GM19025 (cell line): Measurements from ENCODE around the gene PLPPR3.
"Not testable (repeated sequence)": the region's sequence is repeated elsewhere in the genome, so short reads cannot be mapped to it uniquely, and the experiment has no call there.

Source experiments
- ATAC-seq: cut with Tn5 transposase; IDR thresholded peaks from one replicate; pipeline ENCODE4 v1.9.1; 2021; ENCODE audit warnings: mild to moderate bottlenecking, low read depth, moderate library complexity; ENCODE audit not compliant: unreplicated experiment

The PLPPR3 gene

DNA sequence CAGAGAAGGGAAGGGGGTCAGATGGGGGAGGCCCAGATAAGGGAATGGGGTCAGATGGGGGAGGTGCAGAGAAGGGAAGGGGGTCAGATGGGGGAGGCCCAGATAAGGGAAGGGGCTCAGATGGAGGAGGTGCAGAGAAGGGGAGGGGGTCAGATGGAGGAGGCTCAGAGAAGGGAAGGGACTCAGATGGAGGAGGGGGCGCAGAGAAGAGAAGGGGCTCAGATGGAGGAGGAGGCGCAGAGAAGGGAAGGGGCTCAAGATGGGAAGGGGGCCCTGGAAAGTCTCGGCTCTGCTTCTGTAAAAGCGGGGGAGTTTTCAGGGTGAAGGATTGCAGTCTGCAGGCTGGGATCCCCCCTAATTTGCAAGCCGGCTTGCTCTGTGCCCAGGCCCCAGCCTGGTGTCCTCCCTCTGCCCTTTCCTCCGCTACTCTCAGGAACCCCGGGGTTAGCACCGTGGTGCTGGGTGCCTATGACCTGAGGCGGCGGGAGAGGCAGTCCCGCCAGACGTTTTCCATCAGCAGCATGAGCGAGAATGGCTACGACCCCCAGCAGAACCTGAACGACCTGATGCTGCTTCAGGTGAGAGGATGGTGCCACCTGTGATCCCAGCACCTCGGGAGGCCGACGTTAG, 7.5 kb upstream of the PLPPR3 start:
- ATAC-seq = no peak

DNA sequence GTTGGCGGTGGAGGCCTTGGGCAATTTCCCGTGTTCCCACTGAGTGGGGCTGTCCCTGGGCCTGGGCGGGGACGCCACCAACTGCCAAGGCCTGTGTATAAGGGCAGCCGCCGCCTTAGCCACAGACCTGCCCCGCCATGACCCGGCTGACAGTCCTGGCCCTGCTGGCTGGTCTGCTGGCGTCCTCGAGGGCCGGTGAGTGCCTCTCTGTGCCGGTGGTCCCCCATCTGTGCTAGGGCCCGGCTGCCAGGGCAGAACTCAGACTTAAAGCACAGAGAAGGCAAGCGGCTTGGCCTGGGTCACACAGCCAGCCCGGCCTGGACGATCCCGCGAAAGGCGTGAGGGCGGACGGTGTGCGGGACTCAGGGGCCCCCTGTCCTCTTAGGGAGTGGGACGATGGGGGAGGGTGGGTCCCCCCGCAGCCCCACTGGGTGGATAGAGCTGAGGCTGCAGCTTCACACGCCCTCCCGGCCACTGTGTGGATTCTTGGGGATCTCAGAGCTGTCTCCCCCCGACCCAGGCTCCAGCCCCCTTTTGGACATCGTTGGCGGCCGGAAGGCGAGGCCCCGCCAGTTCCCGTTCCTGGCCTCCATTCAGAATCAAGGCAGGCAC, 6.1 kb upstream of the PLPPR3 start, which contains the start of gene AZU1:
TSS of gene AZU1 (plus strand) at position 128 of the 612 bp plus-strand sequence. CDS start at position 138, 10 bp downstream.
- ATAC-seq = no peak

DNA sequence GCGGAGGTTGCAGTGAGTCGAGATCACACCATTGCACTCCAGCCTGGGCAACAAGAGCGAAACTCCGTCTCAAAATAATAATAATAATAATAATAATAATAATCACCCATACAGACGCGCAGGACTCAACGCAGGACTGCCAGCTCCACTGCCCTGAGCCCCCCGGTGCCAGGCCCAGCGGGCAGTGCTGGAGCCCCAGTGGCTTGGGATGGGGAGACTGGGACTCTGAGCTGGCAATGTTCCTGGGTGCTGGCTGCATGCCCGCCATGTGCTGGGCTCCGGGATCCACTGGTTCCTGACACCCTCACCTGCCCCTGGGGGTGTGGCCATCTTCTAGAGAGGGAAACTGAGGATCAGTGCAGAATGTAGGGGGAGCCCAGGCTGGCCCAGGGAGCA, 5.6 kb upstream of the PLPPR3 start:
- ATAC-seq = no peak

DNA sequence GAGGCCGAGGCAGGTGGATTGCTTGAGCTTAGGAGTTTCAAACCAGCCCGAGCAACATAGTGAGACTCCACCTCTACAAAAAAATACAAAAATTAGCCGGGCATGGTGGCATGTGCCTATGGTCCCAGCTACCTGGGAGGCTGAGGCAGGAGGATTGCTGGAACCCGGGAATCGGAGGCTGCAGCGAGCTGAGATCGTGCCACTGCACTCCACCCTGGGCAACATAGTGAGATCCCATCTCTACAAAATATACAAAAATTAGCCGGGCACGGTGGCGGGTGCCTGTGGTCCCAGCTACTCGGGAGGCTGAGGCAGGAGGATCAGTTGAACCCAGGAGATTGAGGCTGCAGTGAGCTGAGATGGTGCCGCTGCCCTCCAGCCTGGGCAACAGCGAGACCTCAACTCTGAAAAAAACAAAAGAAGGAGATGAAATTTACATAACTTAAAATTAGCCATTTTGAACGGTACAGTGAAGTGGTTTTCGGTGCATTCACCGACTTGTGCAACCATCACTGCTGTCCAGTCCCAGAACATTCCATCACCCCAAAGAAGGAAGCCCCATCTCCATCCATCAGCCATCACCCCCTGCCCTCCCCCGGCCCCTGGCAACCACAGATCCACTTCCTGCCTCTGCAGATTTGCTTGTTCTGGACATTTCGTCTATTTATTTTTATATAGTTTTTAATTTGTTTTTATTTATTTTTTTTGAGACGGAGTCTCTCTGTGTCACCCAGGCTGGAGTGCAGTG, 4.3 kb upstream of the PLPPR3 start:
- ATAC-seq = no peak

DNA sequence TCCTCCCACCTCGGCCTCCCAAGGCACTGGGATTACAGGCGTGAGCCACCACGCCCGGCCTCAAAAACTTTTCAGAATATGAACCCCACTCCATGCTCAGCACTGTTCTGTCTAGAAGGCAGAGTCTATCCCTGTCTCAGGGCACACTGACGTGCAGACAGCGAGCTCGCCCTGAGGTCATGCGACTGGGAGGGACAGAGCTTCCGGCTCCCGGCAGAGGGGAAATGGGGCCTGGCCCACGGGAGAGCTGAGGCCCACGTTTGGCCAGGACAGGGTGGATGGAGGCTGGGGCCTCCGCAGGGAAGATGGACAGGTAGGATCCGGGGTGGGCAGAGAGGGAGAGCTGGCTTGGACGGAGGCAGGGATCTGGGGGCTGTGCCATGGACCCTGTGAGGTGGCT, 3.1 kb upstream of the PLPPR3 start:
- ATAC-seq = no peak

GRCh38 chr19:823565-824121, 1.9 kb upstream of the PLPPR3 start:
- no peak for ATAC-seq

DNA sequence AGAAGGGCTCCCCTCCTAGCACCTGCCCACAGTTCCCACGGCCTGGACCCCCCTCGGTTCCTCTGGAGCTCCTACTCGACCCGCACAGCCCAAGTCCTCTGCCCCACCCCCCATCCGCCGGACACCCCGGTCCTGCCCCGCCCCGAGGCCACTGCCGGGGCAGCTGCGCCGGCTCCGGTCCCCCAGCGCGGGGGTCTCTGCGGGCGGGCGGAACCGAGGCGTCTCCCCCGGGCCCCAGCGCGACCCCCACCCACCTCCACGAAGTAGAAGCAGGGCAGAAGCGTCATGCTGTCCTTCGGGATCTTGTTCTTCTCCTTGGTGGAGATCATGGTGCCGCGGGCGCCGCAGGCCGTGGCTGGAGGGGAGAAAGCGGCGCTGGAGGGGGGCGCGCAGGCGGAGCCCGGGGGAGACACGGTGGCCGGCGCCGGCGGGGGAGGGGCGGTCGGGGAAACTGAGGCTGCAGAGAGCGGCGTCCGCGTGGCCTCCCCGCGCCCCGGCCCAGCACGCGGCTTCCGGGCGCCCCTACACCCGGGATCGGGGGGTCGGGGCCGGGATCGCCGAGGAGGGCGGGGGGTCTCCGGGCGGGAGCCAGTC, 427 bp downstream of the PLPPR3 start:
- ATAC-seq = no peak

GRCh38 chr19:820212-820611, 1.5 kb downstream of the PLPPR3 start:
- ATAC-seq = not testable (repeated sequence)

DNA sequence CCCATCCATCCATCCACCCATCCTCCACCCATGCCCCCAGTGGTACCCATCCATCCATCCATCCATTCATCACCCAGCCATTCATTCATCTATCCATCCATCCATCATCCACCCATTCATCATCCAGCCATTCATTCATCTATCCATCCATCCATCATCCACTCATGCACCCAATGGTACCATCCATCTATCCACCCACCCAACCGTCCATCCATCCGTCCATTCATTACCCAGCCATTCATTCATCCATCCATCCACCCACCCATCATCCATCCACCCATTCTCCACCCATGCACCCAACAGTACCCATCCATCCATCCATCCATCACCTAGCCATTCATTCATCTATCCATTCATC, 5.3 kb downstream of the PLPPR3 start:
- ATAC-seq = no peak

DNA sequence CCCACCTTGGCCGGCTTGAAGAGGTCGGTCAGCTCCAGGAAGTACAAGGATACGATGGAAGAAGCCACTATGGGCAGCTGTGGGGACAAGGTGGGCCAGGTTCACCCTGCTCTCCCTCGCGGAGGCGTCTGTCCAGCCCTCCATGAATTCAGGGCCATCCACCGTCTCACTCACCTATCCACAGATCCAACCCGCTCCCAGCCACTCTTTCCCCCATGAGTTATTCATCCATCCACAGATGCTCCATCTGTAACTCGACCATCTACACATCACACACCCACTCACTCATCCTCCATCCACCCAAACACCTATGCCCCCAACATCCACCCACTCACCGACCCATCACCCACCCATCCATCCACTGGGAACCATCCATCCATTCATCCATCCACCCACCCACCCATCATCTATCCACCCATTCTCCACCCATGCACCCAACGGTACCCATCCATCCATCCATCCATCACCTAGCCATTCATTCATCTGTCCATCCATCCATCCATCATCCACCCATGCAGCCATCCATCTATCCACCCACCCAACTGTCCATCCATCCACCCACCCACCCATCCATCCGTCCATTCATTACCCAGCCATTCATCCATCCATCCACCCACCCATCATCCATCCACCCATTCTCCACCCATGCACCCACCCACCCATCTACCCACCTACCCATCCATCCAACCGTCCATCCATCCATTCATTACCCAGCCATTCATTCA, 5.8 kb downstream of the PLPPR3 start:
- ATAC-seq = no peak

GRCh38 chr19:815079-815774, 6.5 kb downstream of the PLPPR3 start:
- ATAC-seq = no peak

GRCh38 chr19:814152-815078, 7.3 kb downstream of the PLPPR3 start:
- ATAC-seq = no peak

DNA sequence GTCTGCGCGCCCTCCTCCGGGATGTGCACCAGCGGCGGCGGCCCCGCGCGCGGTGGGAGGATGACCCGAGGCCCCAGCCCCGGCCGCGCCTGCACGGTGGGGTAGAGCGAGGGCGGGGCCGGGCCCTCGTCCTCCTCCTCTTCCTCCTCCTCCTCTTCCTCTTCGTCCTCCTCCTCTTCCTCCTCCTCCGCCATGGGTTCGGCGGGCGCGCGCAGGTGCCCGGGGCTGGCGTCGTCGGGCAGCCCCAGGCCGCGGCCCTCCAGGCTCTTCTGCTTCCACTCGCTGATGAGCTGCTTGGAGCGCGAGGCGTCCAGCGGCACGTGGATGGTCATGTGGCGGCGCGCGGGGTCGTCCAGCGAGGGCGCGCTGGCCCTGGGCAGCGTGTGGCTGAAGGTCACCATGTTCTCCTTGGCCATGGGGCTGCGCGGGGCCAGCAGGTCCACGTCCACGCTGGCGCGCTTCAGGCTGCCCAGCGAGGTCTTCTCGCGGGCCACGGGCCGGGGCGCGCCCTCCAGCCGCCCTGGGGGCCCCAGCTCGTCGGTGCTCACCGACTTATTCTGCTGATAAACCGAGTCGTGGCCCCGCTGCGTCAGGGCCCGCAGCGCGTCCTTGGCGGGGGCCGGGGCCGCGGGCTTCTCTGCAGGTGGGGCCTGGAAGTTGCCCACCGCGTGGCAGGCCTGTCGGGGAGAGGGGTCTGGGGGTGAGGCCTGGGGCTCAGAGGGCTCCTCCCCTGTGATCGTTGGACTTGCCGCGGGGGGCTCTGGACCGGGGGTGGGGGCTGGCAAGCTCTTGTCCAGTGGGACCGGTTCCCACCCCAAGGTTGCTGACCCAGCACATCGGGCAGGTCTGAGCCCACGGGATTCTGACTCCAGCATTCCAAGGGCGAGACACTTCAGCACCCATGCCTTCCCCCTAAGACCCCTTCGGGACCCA, 8.3 kb downstream of the PLPPR3 start:
- no peak for ATAC-seq

- no peak for ATAC-seq
Observed at GRCh38 chr19:812747-813218, 9.0 kb downstream of the PLPPR3 start.

GRCh38 chr19:812049-812746, 9.6 kb downstream of the PLPPR3 start:
- ATAC-seq = no peak

DNA sequence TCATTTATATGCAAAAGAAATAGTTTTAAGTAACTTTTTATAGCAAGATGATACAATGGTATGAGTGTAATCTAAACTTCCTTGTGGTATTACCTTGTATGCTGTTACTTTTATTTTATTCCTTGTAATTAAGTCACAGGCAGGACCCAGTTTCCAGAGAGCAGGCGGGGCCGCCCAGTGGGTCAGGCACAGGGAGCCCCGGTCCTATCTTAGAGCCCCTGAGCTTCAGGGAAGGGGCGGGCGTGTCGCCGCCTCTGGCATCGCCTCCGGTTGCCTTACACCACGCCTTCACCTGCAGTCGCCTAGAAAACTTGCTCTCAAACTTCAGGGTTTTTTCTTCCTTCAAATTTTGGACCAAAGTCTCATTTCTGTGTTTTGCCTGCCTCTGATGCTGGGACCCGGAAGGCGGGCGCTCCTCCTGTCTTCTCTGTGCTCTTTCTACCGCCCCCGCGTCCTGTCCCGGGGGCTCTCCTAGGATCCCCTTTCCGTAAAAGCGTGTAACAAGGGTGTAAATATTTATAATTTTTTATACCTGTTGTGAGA, 10.2 kb downstream of the PLPPR3 start:
- no peak for ATAC-seq
